Esophagus squamous epithelium (tissue), 4 donors: ENCODE data around the gene SRRT.

ENCODE experiments used
- POLR2A ChIP-seq, 4 donors: fragments of 450-650 bp; IDR thresholded peaks; one replicate each; pipeline ENCODE4 v1.6.1; 2017; ENCODE audit warnings: antibody characterized with exemption in 4 of 4, mild to moderate bottlenecking in 4 of 4, moderate library complexity in 3 of 4
- TF ChIP-seq, protein P1 (sequence below), 6 experiments: fragments of 450-650 bp in 4 of 6; fragments of 200-600 bp in 2 of 6; sonication (generic) in 2 of 6; IDR thresholded peaks; one replicate each; pipeline ENCODE4 v1.5.1; 2016 to 2019; ENCODE audit warnings: antibody characterized with exemption in 6 of 6, mild to moderate bottlenecking in 4 of 6, moderate library complexity in 4 of 6

DNA sequence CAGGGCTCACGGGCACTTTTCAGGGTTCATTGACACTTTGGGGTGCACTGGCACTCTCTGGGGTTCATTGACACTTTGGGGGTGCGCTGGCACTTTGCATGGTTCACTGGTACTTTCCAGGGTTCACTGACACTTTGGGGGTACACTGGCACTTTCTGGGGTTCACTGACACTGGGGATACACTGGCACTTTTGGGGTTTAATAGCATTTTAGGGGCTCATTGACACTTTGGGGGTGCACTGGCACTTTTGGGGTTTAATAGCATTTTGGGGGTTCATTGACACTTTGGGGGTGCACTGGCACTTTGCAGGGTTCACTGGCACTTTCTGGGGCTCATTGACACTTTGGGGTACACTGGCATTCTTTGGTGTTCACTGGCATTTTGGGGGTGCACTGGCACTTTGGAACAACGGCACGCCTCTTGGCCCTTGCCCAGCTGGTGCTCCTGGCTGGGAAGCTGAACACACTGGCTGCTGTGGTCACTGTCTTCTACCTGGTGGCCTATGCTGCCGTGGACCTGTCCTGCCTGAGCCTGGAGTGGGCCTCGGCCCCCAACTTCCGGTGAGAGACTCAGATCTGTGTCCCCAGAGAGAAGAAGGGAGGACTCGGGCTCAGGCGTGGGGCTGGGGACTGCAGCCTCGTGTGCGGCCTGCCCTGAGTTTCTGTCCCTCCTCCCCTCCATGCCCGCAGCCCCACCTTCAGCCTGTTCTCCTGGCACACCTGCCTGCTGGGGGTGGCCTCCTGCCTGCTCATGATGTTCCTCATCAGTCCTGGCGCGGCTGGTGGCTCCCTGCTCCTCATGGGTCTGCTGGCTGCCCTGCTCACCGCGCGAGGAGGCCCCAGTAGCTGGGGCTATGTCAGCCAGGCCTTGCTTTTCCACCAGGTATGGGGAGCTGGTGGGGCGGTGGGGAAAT, 13.9 kb upstream of the SRRT start:
- TF ChIP-seq, protein P1, sequence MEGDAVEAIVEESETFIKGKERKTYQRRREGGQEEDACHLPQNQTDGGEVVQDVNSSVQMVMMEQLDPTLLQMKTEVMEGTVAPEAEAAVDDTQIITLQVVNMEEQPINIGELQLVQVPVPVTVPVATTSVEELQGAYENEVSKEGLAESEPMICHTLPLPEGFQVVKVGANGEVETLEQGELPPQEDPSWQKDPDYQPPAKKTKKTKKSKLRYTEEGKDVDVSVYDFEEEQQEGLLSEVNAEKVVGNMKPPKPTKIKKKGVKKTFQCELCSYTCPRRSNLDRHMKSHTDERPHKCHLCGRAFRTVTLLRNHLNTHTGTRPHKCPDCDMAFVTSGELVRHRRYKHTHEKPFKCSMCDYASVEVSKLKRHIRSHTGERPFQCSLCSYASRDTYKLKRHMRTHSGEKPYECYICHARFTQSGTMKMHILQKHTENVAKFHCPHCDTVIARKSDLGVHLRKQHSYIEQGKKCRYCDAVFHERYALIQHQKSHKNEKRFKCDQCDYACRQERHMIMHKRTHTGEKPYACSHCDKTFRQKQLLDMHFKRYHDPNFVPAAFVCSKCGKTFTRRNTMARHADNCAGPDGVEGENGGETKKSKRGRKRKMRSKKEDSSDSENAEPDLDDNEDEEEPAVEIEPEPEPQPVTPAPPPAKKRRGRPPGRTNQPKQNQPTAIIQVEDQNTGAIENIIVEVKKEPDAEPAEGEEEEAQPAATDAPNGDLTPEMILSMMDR (IDR thresholded peaks at IDR 0.05) = no peak
- TF ChIP-seq POLR2A (IDR thresholded peaks at IDR 0.05) = no peak
